GM18511 (cell line): ENCODE data around the gene SYT17.

ENCODE experiments used
- ATAC-seq: cut with Tn5 transposase; IDR thresholded peaks from one replicate; pipeline ENCODE4 v1.9.1; 2021; ENCODE audit warnings: mild to moderate bottlenecking, moderate library complexity; ENCODE audit not compliant: unreplicated experiment

Gene SYT17

GRCh38 chr16:19167710-19168370, at the start of gene SYT17:
TSS of gene SYT17 (plus strand) at chr16:19168240. CDS start at chr16:19168647, 407 bp downstream.
- ATAC-seq, result no peak

- ATAC-seq, result no peak
Observed at GRCh38 chr16:19118938-19119431, 49.1 kb upstream of the SYT17 start.

- no peak for ATAC-seq
Observed at GRCh38 chr16:19119564-19119963, 48.5 kb upstream of the SYT17 start.

GRCh38 chr16:19123535-19124178, 44.4 kb upstream of the SYT17 start:
- ATAC-seq, result no peak

- no peak for ATAC-seq
Observed at GRCh38 chr16:19126300-19126699, 41.7 kb upstream of the SYT17 start.

GRCh38 chr16:19127205-19127604, 40.8 kb upstream of the SYT17 start:
- peak; percentile 45 for ATAC-seq

GRCh38 chr16:19127674-19128131, 40.3 kb upstream of the SYT17 start:
- ATAC-seq, result peak; percentile 69

- ATAC-seq, result no peak
Observed at GRCh38 chr16:19128454-19129200, 39.4 kb upstream of the SYT17 start.

- no peak for ATAC-seq
Observed at GRCh38 chr16:19130385-19130784, 37.7 kb upstream of the SYT17 start.

GRCh38 chr16:19130852-19131824, 36.9 kb upstream of the SYT17 start:
- ATAC-seq, result no peak

GRCh38 chr16:19131825-19132218, 36.2 kb upstream of the SYT17 start:
- ATAC-seq, result no peak

- no peak for ATAC-seq
Observed at GRCh38 chr16:19132255-19132654, 35.8 kb upstream of the SYT17 start.

GRCh38 chr16:19132898-19133297, 35.1 kb upstream of the SYT17 start:
- no peak for ATAC-seq

- ATAC-seq, result no peak
Observed at GRCh38 chr16:19133600-19133999, 34.4 kb upstream of the SYT17 start.

GRCh38 chr16:19135201-19135842, 32.7 kb upstream of the SYT17 start:
- ATAC-seq, result no peak

- ATAC-seq, result no peak
Observed at GRCh38 chr16:19135896-19136438, 32.1 kb upstream of the SYT17 start.

- no peak for ATAC-seq
Observed at GRCh38 chr16:19136549-19137196, 31.4 kb upstream of the SYT17 start.

GRCh38 chr16:19137201-19138128, 30.6 kb upstream of the SYT17 start:
- no peak for ATAC-seq
